ENCODE measurements around the gene ZBED6.

DNA sequence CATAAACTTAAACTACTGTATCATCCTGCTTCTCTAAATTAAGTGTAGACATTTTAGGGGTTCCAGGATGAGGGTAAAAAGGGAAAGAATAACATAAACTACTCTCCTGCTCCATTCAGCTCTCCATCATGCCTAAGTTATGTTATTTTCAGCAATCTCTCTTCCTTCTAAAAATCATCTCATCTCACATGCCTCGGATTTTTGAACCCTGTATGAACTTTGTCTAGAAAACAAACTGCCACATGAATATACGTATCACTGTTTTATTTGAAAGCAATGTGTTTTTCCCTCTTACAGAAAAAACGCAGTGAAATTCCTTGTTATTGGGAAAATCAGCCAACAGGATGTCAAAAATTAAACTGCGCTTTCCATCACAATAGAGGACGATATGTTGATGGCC is 32.6 kb downstream of the ZBED6 start:
- TF ChIP-seq, protein P1, sequence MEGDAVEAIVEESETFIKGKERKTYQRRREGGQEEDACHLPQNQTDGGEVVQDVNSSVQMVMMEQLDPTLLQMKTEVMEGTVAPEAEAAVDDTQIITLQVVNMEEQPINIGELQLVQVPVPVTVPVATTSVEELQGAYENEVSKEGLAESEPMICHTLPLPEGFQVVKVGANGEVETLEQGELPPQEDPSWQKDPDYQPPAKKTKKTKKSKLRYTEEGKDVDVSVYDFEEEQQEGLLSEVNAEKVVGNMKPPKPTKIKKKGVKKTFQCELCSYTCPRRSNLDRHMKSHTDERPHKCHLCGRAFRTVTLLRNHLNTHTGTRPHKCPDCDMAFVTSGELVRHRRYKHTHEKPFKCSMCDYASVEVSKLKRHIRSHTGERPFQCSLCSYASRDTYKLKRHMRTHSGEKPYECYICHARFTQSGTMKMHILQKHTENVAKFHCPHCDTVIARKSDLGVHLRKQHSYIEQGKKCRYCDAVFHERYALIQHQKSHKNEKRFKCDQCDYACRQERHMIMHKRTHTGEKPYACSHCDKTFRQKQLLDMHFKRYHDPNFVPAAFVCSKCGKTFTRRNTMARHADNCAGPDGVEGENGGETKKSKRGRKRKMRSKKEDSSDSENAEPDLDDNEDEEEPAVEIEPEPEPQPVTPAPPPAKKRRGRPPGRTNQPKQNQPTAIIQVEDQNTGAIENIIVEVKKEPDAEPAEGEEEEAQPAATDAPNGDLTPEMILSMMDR (IDR thresholded peaks at IDR 0.05): no peak
- no peak for TF ChIP-seq POLR2AphosphoS5 (IDR thresholded peaks at IDR 0.05)
